Psoas muscle (tissue), 8 donors: ENCODE measurements around the gene FMNL2. TPM values are rescaled to one million over a fixed set of nuclear protein-coding genes. Genes with fewer than 3 reads are reported as not detected.

Experiments
- ATAC-seq, 4 donors: fragments of 200-7000 bp; cut with Tn5 transposase; one replicate each; pipeline ENCODE4 v1.9.1; 2020; ENCODE audit warnings: moderate library complexity in 3 of 4, mild to moderate bottlenecking in 2 of 4
- DNase-seq, 2 donors: peaks; one replicate each; pipeline ENCODE4 v3.0.0-alpha.2; 2020
- H3K27ac ChIP-seq: fragments of 200-600 bp; one replicate; pipeline ENCODE4 v1.8.0; 2022
- H3K27me3 ChIP-seq, 3 donors: fragments of 200-600 bp in 1 of 3; one replicate each; pipeline versions ENCODE4 v1.6.1 to v1.8.0; 2013 to 2022; ENCODE audit warnings: low read length in 2 of 3, mild to moderate bottlenecking in 2 of 3, moderate library complexity in 1 of 3; ENCODE audit not compliant: insufficient read depth in 3 of 3
- H3K36me3 ChIP-seq, 2 donors: fragments of 200-600 bp in 1 of 2; one replicate each; pipeline versions ENCODE4 v1.6.1 to v1.8.0; 2013 to 2022; ENCODE audit warnings: low read depth in 1 of 2, mild to moderate bottlenecking in 1 of 2, moderate library complexity in 1 of 2; ENCODE audit not compliant: insufficient read depth in 1 of 2
- H3K4me1 ChIP-seq: fragments of 200-600 bp; one replicate; pipeline ENCODE4 v1.8.0; 2022
- H3K4me3 ChIP-seq: fragments of 200-600 bp; one replicate; pipeline ENCODE4 v1.8.0; 2022; ENCODE audit warnings: mild to moderate bottlenecking
- H3K9me3 ChIP-seq: fragments of 200-600 bp; one replicate; pipeline ENCODE4 v1.8.0; 2022
- whole genome bisulfite sequencing, 3 donors: extraction: QIAGEN DNeasy Blood & Tissue Kit; methylation state at CpG; one replicate each; pipeline versions ENCODE4 v1.1.6 to v1.1.7; 2013; 5-methylcytosine and 5-hydroxymethylcytosine counted together
- intact Hi-C, 2 donors: fragments of 100-400 bp; cut with DNase I; formaldehyde crosslinking; loops; one replicate each; pipeline versions ENCODE4 v1.11.0 to v1.14.2; 2022
- polyA plus RNA-seq, 3 donors: library from polyadenylated mRNA; stranded (reverse); fragments of 200-250 nt; gene quantifications; one replicate each; pipeline ENCODE4 v1.2.3, GENCODE V29; 2013
- total RNA-seq, 4 donors: library from RNA; stranded (reverse); fragmentation: NEBNext Ultra II Directional in 2 of 4; extraction: Animal tissue kit (Norgen Biotek cat#: 25700) in 2 of 4; gene quantifications; one replicate each; pipeline versions ENCODE4 v1.2.1 to v1.2.4, GENCODE V29; 2021 to 2023
- TF ChIP-seq, protein P1 (sequence below): fragments of 200-600 bp; IDR thresholded peaks from one replicate; pipeline ENCODE4 v1.8.0; 2022; ENCODE audit warnings: antibody characterized with exemption
- donor health status: healthy with polysubstance abuse.
- donor health status: DM: no; HTN: no; CAD: no; lungs with moderate emphysema.
- donor health status: Bipolar disorder and iron deficiency.
- donor health status: healthy.
- donor health status: DM: yes; HTN: yes; CAD: no.
- donor health status: DM: no; HTN: no; CAD: no.
- donor health status: DM: no; HTN: no; CAD: no.
- donor health status: DM: yes; HTN: yes; CAD: no.

Gene FMNL2
- total and polyA plus RNA-seq, 7 donors = 6.6 to 18.2 (median 11.0) TPM

DNA sequence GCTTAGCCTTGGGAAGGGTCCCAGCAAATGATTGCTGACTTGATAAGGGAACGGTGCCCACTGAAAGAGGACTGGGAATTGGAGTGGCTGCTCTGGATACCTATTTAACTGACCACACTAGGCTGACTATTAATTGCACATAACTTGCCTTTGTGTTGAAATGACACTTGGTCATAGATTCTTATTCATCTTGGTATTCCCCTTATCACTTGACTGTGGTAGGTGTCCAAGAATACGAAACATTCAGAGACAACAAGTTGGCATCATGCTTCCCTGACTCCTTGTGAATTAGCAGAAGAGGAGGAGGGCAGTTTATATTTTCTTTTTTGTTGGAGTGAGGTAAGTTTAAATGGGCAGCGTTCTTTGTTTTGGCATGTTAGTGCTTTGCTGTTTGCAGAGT lies 13.4 kb downstream of the FMNL2 start:
- TF ChIP-seq, protein P1, sequence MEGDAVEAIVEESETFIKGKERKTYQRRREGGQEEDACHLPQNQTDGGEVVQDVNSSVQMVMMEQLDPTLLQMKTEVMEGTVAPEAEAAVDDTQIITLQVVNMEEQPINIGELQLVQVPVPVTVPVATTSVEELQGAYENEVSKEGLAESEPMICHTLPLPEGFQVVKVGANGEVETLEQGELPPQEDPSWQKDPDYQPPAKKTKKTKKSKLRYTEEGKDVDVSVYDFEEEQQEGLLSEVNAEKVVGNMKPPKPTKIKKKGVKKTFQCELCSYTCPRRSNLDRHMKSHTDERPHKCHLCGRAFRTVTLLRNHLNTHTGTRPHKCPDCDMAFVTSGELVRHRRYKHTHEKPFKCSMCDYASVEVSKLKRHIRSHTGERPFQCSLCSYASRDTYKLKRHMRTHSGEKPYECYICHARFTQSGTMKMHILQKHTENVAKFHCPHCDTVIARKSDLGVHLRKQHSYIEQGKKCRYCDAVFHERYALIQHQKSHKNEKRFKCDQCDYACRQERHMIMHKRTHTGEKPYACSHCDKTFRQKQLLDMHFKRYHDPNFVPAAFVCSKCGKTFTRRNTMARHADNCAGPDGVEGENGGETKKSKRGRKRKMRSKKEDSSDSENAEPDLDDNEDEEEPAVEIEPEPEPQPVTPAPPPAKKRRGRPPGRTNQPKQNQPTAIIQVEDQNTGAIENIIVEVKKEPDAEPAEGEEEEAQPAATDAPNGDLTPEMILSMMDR = no peak
- H3K9me3 ChIP-seq = no peaks in the 10 kb centered on the region
- H3K36me3 ChIP-seq = peaks cover 4 to 7% of the 10 kb centered on the region in 2 donors
- peaks cover 17% of the 10 kb centered on the region for H3K4me1 ChIP-seq
- no peak overlapping the region for H3K4me3 ChIP-seq
- ATAC-seq = peak; percentile 63 to 87 (median 80)
- intact Hi-C loops = loop anchor here in 1 of 2 donors (10.0 kb wide), 1 partner anchor 66 kb away; no protein-coding TSS in a partner anchor
- peak overlapping the region; percentile 17 for H3K27ac ChIP-seq
- H3K27me3 ChIP-seq = no peaks in the 10 kb centered on the region
- 66 to 77% (median 76%) methylated on average over 3 of the region's 3 CpGs for WGBS, 3 donors
- no peak for DNase-seq

- TF ChIP-seq, protein P1 = no peak
- H3K27ac ChIP-seq = no peak overlapping the region
- H3K4me1 ChIP-seq = peaks cover 22% of the 10 kb centered on the region
- ATAC-seq (no peak), DNase-seq (no peak)
- no peak overlapping the region for H3K4me3 ChIP-seq
- intact Hi-C loops = loop anchor here in 1 of 2 donors (10.0 kb wide), 1 partner anchor 65 kb away; no protein-coding TSS in a partner anchor
- peaks cover 0 to 5% of the 10 kb centered on the region in 2 donors for H3K36me3 ChIP-seq
- no peaks in the 10 kb centered on the region for H3K27me3 ChIP-seq
- H3K9me3 ChIP-seq = no peaks in the 10 kb centered on the region
- 54 to 78% (median 65%) methylated on average over 1 of the region's 1 CpG for WGBS, 3 donors
Observed at GRCh38 chr2:152349416-152349815, 14.4 kb downstream of the FMNL2 start.

- ATAC-seq (no peak), DNase-seq (no peak)
- H3K27ac ChIP-seq = no peak overlapping the region
- no peaks in the 10 kb centered on the region for H3K27me3 ChIP-seq
- 95 to 99% (median 96%) methylated on average over 5 of the region's 5 CpGs for whole genome bisulfite sequencing, 3 donors
- H3K9me3 ChIP-seq = no peaks in the 10 kb centered on the region
- H3K36me3 ChIP-seq = peaks cover 0 to 5% of the 10 kb centered on the region in 2 donors
- H3K4me1 ChIP-seq = peaks cover 27% of the 10 kb centered on the region
- no peak overlapping the region for H3K4me3 ChIP-seq
- TF ChIP-seq, protein P1 = no peak
- intact Hi-C loops = no loop called here
Observed at GRCh38 chr2:152350155-152350679, 15.2 kb downstream of the FMNL2 start.

DNA sequence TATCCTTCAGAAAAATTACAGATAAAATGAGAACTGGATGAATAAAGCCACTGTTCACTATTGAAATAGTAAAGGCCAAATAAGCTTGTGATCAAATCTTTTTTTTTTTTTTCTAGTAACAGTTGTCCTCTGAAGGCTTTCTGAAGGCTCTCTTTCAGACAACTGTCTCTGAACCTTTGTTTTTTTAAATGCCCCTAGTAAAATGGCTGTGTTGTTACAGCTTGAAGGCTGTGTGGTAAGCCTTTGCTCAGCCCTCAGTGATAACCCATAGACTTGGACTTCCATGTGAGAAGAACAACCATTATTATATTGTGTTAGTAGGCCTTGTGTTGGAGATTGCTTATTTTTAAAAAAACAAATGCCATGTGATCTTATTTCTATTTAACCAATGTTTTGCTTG lies 17.6 kb downstream of the FMNL2 start:
- peaks cover 27% of the 10 kb centered on the region for H3K4me1 ChIP-seq

More for the DNA sequence above, 17.6 kb downstream of the FMNL2 start:
- Histone ChIP-seq H3K4me3 (no peak overlapping the region), H3K36me3 (peaks cover 0 to under 1% of the 10 kb centered on the region in 2 donors), H3K27me3 (no peaks in the 10 kb centered on the region), H3K27ac (no peak overlapping the region), H3K9me3 (no peaks in the 10 kb centered on the region)
- TF ChIP-seq, protein P1 = no peak
- intact Hi-C loops = no loop called here
- ATAC-seq (no peak), DNase-seq (no peak)
